ENCODE data around the gene MAPRE3. TPM values are rescaled to one million over a fixed set of nuclear protein-coding genes. Genes with fewer than 3 reads are reported as not detected.
A peak's percentile ranks its signal among the peaks of the same experiment; 100 is the strongest.

Gene MAPRE3
- total RNA-seq, 4 donors from 2014 or later: 41.9 to 66.5 (median 53.9) TPM

DNA sequence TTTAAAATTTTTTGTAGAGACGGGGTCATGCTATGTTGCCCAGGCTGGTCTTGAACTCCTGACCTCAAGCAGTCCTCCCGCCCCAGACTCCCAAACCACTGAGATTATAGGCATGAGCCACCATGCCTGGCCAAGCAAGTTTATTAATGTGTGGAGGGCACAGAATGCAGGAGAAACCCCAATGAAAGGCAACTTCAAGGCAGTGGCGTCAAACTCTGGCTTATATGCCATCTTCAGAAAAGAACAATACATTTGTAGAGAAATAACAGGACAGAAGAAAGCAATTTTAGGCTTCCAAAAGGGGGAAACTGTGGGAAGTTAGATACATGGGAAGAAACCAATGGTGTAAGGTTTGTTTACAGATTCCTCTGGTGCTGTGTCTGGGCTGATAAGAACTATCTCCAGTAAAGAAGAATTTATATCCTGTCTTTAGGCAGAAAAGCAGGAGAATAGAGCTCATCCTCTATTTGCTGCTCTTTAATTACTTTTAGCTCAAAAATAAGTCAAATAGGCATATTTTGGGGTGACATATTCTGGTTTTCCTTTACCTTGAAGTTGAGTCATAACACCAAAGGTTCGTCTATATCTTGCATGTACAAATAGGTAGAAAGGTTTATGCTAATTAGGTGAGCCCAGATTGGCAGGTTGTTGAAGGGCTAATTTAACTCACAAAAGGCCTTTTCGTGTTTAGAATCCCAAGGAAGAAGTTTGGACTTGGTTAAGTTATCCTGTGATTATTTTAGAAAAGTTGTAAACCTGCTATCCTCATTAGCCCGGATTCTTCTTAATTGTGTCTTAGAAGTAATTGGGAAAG is 36.4 kb downstream of the MAPRE3 start:
- no peaks in the 10 kb centered on the region for H3K36me3 ChIP-seq
- no peak overlapping the region for H3K4me3 ChIP-seq
- DNase-seq: no peak
- TF ChIP-seq, protein P1, sequence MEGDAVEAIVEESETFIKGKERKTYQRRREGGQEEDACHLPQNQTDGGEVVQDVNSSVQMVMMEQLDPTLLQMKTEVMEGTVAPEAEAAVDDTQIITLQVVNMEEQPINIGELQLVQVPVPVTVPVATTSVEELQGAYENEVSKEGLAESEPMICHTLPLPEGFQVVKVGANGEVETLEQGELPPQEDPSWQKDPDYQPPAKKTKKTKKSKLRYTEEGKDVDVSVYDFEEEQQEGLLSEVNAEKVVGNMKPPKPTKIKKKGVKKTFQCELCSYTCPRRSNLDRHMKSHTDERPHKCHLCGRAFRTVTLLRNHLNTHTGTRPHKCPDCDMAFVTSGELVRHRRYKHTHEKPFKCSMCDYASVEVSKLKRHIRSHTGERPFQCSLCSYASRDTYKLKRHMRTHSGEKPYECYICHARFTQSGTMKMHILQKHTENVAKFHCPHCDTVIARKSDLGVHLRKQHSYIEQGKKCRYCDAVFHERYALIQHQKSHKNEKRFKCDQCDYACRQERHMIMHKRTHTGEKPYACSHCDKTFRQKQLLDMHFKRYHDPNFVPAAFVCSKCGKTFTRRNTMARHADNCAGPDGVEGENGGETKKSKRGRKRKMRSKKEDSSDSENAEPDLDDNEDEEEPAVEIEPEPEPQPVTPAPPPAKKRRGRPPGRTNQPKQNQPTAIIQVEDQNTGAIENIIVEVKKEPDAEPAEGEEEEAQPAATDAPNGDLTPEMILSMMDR (IDR thresholded peaks at IDR 0.05 in 4 of 5, conservative IDR thresholded peaks at IDR 0.05 in 1 of 5): no peak
- TF ChIP-seq POLR2A (IDR thresholded peaks at IDR 0.05): no peak
- no peaks in the 10 kb centered on the region for H3K9me3 ChIP-seq
- peak overlapping the region in 3 of 4 donors; percentile 1 to 35 (median 22) for H3K27ac ChIP-seq
- in situ Hi-C loops (cut with MboI; ENCODE audit: low sequenced_read_pairs in 4 of 4) (no loop called here), intact Hi-C loops (cut with DNase I; ENCODE audit: low total_unique reads) (no loop called here)
- H3K4me1 ChIP-seq: peaks cover 33 to 56% of the 10 kb centered on the region in 2 donors
- ATAC-seq: no peak
- no peaks in the 10 kb centered on the region for H3K27me3 ChIP-seq

DNA sequence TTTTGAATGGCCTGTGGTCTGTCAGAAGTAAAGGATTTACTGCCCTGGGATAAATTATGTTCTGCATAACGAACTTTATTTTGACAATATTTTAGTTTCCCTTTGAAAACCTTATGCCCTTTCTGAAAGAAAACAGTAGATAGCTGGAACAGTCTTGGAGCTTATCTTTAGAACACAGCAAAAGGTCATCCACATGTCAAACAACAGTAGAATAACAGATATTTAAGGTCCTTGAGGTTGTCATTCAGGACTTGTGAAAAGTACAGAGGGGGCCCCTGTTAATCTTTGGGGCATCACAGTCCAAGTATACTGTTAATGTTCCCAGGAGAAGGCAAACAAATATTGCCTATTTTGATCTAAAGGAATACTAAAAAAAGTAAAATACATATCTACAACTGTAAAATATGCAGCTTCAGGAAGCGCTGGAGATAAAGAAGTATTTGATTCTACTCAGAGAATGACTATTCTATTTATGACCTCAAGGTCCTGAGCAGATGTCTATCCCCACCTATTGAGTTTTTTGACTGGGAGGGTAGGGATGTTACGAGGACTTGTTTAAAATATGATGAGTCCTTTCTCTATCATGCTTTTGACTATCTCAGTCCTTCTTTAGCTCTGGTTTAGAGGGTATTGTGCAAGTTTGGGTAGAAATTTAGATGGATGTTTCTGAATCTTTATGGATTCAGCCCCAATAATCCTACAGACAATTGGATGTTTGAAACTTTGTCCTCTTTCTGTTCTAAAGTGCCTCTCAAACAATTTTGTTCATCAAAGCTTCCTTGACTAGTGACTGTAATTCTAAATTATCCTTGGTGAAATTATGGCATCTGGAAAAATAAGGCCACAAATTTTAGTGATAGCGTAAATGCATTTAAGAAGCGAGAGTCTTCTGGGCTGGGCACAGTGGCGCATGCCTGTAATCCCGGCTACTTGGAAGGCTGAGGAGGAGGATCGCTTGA is 37.3 kb downstream of the MAPRE3 start:
- ATAC-seq (no peak), DNase-seq (no peak)
- intact Hi-C loops (cut with DNase I; ENCODE audit: low total_unique reads): no loop called here
- no peak for TF ChIP-seq POLR2A (IDR thresholded peaks at IDR 0.05)
- TF ChIP-seq, protein P1 (IDR thresholded peaks at IDR 0.05 in 4 of 5, conservative IDR thresholded peaks at IDR 0.05 in 1 of 5): no peak
- no peaks in the 10 kb centered on the region for H3K36me3 ChIP-seq
- peaks cover 39 to 64% of the 10 kb centered on the region in 2 donors for H3K4me1 ChIP-seq
- H3K9me3 ChIP-seq: no peaks in the 10 kb centered on the region
- H3K27ac ChIP-seq: peak overlapping the region in 2 of 4 donors; percentile 22 to 35
- in situ Hi-C loops (cut with MboI; ENCODE audit: low sequenced_read_pairs in 4 of 4): no loop called here
- H3K4me3 ChIP-seq: no peak overlapping the region
- no peaks in the 10 kb centered on the region for H3K27me3 ChIP-seq

DNA sequence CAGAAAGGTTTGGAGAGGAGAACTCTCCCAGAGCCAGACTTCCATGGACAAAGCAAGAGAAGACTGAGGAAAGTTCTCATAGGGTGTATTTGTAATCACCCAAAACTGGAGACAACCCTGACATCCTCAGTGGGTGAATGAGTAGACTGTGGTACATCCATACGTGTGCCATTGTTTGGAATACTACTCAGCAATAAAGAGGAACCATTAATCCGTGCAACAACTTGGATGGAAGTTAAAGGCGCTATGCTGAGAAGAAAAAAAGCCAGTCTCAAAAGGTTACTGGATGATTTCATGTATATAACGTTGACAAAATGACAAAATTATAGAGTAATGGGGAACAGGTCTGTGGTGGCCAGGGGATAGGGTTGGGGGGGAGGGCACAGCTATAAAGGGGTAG is 38.2 kb downstream of the MAPRE3 start:
- in situ Hi-C loops (cut with MboI; ENCODE audit: low sequenced_read_pairs in 4 of 4): no loop called here
- no peak overlapping the region for H3K27ac ChIP-seq
- no peaks in the 10 kb centered on the region for H3K36me3 ChIP-seq
- intact Hi-C loops (cut with DNase I; ENCODE audit: low total_unique reads): no loop called here
- TF ChIP-seq, protein P1 (IDR thresholded peaks at IDR 0.05 in 4 of 5, conservative IDR thresholded peaks at IDR 0.05 in 1 of 5): no peak
- TF ChIP-seq POLR2A (IDR thresholded peaks at IDR 0.05): no peak
- H3K27me3 ChIP-seq: no peaks in the 10 kb centered on the region
- peaks cover 43 to 74% of the 10 kb centered on the region in 2 donors for H3K4me1 ChIP-seq
- no peak overlapping the region for H3K4me3 ChIP-seq
- H3K9me3 ChIP-seq: no peaks in the 10 kb centered on the region
- DNase-seq (no peak), ATAC-seq (no peak)

DNA sequence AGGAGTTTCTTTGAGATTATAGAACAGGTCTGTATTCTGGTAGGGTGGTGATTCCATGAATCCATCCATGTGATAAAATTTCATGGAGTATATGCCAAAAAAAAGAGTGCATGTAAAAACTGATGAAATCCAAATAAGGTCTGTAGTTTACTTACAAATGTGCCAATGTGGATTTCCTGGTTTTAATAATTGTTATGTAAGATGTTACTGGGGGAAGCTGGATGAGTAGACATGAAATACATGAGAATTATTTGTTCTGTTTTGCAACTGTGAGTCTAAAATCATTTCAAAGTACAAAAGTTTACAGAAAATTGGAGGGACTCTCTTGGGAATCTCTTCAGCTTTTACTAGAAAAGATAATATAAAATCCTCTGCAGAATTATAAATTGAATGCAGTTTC is 38.6 kb downstream of the MAPRE3 start:
- ATAC-seq: no peak
- no peak overlapping the region for H3K4me3 ChIP-seq
- intact Hi-C loops (cut with DNase I; ENCODE audit: low total_unique reads) (no loop called here), in situ Hi-C loops (cut with MboI; ENCODE audit: low sequenced_read_pairs in 4 of 4) (no loop called here)
- TF ChIP-seq POLR2A (IDR thresholded peaks at IDR 0.05): no peak
- TF ChIP-seq, protein P1 (IDR thresholded peaks at IDR 0.05 in 4 of 5, conservative IDR thresholded peaks at IDR 0.05 in 1 of 5): no peak
- no peak overlapping the region for H3K27ac ChIP-seq
- no peaks in the 10 kb centered on the region for H3K9me3 ChIP-seq
- DNase-seq: no peak
- no peaks in the 10 kb centered on the region for H3K27me3 ChIP-seq
- H3K4me1 ChIP-seq: peaks cover 44 to 76% of the 10 kb centered on the region in 2 donors
- H3K36me3 ChIP-seq: no peaks in the 10 kb centered on the region
